Right lung (tissue), 5 donors: ENCODE data around the gene SCGB1D1. TPM values are rescaled to one million over a fixed set of nuclear protein-coding genes. Genes with fewer than 3 reads are reported as not detected.
"Not testable (repeated sequence)": the region's sequence is repeated elsewhere in the genome, so short reads cannot be mapped to it uniquely, and the experiment has no call there.

Experiments
- DNase-seq, 2 donors: peaks; one replicate each; pipeline ENCODE4 v3.0.0-alpha.2; 2013
- polyA plus RNA-seq, 5 donors: library from polyadenylated mRNA; unstranded; fragments of 120-200 nt; gene quantifications; one replicate each; pipeline versions ENCODE4 v1.2.1 to v1.2.3, GENCODE V29; 2013; ENCODE audit warnings: inconsistent platforms in 1 of 5, low replicate concordance in 1 of 5; ENCODE audit not compliant: insufficient read length in 5 of 5, insufficient read depth in 1 of 5

SCGB1D1 gene
- polyA plus RNA-seq, 5 donors: not detected

DNA sequence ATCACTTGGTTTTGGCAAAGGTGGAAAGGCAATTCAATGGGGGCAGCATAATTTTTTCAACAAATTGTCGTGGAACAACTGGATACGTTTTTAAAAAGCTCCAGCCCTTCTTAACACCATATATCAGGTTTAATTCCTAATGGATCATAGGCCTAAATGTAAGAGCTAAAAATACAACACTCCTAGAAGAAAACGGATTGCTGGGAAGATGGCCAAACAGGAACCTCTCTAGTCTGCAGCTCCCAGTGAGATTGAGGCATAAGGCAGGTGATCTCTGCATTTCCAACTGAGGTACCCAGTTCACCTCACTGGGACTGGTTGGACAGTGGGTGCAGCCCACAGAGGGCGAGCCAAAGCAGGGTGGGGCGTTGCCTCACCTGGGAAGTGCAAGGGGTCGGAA, 32.4 kb upstream of the SCGB1D1 start:
- DNase-seq: no peak

- DNase-seq: no peak
Measured at GRCh38 chr11:62166371-62166770, 23.6 kb upstream of the SCGB1D1 start.

DNA sequence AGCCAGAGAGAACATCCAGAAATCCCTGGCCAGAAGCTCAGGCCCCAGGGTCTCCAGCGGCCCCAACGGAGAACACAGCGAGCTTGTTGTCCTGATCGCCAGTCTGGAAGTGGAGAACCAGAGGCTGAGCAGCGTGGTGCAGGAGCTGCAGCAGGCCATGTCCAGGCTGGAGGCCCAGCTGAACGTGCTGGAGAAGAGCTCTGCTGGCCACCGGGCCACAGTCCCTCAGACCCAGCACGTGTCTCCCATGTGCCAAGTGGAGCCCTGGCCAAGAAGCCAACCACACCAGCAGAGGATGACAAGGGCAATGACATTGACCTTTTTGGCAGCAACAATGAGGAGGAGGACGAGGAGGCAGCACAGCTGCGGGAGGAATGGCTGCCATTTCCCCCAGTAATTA, 20.6 kb upstream of the SCGB1D1 start:
- no peak for DNase-seq

GRCh38 chr11:62169935-62170334, 20.1 kb upstream of the SCGB1D1 start:
- no peak for DNase-seq

DNA sequence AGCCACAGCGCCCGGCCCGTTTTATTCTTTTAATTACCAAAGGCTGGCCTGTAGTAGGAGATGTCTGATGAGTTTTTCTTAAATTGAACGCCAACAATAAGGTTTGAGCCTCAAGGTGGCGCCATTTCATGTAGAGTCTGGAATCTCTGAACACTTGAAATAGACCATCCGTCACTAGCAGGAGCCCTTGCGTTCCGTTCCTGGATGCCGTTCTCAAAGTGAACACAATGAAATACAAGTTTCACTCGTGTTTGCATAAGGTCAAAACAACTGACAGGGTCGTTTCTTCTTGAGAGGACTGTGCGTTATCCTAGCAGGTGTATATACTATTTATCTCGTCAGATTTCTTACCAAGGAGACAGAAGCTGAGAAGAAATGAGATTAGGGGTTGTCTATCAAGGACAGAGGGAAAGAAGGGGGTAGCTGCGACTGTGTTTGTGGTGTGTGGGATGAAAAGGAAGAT, 18.7 kb upstream of the SCGB1D1 start:
- DNase-seq: peak; percentile 36 to 52

- DNase-seq: no peak
Measured at GRCh38 chr11:62172294-62172693, 17.7 kb upstream of the SCGB1D1 start.

DNA sequence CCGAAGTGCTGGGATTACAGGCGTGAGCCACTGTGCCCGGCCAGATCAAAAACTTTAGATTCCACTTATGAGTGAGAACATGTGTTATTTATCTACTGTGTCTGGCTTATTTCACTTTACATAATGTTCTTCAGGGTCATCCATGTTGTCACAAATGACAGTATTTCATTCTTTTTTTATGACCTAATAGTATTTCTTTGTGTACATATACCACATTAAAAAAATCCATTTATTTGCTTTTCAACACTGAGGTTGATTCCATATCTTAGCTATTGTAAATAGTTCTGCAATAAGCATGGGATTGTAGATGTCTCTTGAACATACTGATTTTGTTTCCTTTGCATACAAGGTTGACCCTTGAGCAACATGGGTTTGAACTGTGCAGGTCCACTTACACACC, 13.2 kb upstream of the SCGB1D1 start:
- DNase-seq: no peak

DNA sequence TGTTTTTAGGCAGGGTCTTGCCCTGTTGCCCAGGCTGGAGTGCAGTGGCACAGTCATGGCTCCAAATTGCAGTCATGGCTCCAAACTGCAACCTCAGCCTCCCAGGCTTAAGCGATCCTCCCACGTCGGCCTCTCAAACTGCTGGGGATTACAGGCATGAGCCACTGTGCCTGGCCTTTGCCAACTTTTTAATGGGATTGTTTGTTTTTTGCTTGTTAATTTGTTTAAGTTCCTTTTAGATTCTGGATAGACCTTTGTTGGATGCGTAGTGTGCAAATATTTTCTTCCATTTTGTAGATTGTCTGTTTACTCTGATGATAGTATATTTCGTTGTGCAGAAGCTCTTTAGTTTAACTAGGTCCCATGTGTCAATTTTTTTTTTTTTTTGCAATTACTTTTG, 10.0 kb upstream of the SCGB1D1 start:
- DNase-seq: no peak

- no peak for DNase-seq
Measured at GRCh38 chr11:62181097-62181496, 8.9 kb upstream of the SCGB1D1 start.

DNA sequence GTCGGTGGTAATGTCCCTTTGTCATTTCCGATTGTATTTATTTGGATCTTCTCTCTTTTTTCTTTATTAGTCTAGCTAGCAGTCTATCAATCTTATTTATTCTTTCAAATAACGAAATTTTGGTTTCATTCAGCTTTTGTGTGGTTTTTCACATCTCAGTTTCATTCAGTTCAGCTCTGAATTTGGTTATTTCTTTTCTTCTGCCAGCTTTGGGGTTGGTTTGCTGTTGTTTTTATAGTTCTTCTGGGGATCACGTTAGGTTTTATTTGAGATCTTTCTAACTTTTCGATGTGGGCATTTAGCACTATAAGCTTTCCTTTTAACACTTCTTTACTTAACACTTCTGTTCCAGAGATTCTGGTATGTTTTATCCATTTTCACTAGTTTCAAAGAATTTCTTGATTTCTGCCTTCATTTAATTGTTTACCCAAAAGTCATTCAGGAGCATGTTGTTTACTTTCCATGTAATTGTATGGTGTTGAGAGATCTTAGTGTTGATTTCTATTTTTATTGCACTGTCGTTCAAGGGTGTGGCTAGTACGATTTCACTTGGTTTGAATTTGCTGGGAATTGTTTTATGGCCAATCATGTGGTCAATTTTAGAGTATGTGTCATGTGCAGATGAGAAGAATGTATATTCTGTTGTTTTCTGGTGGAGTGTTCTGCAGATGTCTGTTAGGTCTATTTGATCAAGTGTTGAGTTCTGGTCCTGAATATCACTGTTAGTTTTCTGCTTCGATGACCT, 7.7 kb upstream of the SCGB1D1 start:
- DNase-seq: no peak

DNA sequence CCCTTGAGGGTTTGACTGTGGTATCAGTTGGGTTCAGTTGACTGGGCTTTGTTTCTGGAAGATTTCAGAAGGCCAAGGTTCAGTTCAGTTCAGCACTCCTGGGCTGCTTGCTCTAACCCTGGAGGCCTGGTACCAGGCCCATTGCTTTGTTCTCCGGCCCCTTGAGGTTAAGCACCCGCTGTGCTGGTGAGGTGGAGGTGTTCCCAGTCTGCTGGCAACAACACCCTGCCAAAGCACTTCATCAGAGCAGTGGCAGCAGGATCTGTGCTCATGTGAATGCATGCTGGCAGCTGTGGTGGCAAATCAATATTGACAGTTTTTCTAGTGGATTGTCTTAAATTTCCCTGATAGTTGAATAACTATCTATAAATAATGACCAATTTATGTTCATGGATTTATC, 3.8 kb upstream of the SCGB1D1 start:
- no peak for DNase-seq

DNA sequence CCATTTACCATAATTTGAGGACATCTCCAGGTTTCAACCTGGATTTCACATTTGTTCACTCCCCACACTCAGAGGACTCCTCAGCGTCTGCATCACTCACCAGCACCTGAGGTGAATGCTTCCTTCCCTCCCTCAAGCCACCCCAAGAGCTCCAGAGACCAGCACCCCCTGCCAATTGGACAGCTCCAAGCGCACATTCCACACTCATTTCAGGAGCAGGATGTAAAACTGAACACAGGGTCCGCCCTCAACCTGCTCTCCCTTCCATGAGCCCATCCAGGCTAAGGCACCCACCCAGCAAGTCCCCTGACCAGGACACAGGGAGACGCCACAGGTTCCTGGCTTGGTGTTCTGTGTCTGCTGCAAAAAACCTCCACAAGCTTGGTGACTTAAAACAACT, 3.9 kb downstream of the SCGB1D1 start:
- DNase-seq: no peak

DNA sequence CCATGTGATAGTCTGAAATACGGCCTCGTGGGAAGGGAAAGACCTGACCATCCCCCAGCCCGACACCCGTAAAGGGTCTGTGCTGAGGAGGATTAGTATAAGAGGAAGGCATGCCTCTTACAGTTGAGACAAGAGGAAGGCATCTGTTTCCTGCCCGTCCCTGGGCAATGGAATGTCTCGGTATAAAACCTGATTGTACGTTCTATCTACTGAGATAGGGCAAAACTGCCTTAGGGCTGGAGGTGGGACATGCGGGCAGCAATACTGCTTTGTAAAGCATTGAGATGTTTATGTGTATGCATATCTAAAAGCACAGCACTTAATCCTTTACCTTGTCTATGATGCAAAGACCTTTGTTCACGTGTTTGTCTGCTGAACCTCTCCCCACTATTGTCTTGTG, 5.0 kb downstream of the SCGB1D1 start:
- not testable (repeated sequence) for DNase-seq

DNA sequence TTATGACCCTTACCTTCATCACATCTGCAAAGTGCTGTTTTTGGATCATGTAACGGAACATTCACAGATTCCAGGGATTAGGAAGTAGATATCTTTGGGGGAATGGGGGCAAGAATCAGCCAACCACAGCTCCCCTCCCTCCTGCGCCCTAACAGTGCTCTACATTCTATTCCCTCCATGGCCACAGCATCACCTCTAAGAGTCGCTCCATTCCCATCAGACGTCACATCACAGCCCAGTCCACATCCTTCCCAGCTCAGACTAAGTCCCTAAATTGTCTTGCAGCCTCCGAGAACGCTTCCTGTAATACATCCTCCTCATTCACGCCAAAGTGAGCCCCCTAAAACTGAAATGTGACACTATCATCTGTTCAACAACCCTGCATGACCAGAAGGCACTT, 5.9 kb downstream of the SCGB1D1 start:
- DNase-seq: no peak

DNA sequence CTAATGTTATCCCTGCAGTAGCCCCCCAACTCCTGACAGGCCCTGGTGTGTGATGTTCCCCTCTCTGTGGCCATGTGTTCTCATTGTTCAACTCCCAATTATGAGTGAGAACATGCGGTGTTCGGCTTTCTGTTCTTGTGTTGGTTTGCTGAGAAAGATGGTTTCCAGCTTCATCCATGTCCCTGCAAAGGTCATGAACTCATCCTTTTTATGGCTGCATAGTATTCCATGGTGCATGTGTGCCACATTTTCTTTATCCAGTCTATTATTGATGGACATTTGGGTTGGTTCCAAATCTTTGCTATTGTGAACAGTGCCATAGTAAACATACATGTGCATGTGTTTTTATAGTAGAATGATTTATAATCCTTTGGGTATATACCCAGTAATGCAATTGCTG, 7.4 kb downstream of the SCGB1D1 start:
- not testable (repeated sequence) for DNase-seq

- no peak for DNase-seq
Measured at GRCh38 chr11:62201376-62201775, 11.4 kb downstream of the SCGB1D1 start.

GRCh38 chr11:62202910-62203309, 12.9 kb downstream of the SCGB1D1 start:
- no peak for DNase-seq

DNA sequence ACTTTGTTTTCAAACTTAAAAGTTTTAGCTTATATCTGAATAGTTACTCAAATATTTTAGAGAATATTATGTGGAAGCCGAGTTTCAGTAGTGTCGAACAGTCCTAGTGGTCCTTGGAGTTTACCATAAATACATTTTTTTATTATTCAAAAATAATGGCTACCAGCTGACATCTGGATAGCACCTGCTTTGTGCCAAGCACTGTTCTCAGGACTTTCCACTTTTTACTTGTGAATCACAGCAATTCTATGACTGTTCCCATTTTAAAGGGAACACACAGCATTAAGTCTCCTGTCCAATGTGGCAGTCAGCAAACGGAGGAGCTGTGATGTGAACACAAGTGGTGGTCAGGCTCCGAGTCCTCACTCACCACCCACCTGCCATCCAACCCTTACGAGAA, 14.4 kb downstream of the SCGB1D1 start:
- no peak for DNase-seq

DNA sequence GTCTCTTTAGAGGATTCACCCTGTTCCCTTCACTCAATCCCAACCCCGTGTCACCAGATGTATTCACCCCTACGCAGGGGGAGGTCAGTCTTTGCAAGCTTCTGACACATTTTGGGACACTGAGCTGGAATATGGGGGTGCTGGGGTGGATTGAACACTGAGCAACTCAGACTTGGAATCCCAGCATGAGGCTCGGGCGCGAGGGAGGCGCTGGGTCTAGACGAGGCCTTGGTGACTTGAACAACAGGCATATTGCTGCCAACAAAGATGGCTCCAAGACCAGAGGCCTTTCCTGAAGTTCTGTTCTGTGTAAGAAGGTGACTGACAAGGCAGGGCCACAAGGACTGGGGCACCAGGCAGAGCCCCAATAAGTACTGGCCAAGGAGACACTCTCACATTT, 15.4 kb downstream of the SCGB1D1 start:
- no peak for DNase-seq

DNA sequence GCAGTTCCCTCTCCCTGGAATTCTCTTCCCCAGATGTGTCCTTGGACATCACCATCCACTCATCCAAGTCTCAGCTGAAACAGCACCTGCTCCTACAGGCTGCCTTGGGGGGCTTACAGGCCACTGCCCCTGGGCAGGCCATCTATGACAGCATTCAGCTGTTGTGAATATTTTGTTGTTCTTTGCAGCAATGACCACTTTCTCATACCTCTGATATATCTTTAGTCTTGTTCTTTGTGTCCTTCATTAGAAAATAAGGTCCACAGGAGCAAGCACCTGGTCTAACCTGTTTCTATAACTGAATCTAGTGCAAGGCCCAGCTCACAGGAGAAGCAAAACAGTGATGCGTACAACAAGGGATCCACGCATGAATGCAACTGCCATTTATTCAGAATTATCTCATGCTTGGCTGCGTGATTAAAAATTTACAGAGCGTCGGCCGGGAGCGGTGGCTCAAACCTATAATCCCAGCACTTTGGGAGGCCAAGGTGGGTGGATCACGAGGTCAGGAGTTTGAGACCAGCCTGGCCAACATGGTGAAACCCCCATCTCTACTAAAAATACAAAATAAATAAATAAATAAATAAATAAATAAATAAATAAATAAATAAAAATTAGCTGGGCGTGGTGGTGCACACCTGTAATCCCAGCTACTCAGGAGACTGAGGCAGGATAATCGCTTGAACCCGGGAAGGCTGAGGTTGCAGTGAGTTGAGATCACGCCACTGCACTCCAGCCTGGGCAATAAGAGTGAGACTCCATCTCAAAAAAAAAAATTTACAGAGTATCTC, 16.5 kb downstream of the SCGB1D1 start:
- DNase-seq: not testable (repeated sequence)

DNA sequence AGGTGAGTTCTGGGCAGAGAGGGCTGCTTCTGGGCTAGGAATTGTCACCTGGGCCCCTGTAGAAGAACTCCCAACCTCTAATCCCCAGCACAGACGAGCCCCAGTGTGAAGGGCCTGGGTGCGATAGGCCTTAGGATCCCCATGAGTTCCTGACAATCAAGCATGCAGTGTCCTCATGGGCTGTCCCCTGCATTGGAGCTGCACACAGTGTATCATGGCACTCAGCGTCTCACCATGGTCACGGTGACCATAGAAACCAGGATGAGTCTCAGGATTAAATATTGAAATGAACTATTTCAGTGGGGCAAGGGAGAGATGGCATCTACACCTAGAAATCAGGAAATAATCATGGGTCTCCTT, 18.7 kb downstream of the SCGB1D1 start:
- no peak for DNase-seq

GRCh38 chr11:62217191-62217748, 27.3 kb downstream of the SCGB1D1 start:
- no peak for DNase-seq

GRCh38 chr11:62221498-62221897, 31.5 kb downstream of the SCGB1D1 start:
- DNase-seq: no peak
